Measurements from ENCODE around the gene PDSS2.

Gene PDSS2

DNA sequence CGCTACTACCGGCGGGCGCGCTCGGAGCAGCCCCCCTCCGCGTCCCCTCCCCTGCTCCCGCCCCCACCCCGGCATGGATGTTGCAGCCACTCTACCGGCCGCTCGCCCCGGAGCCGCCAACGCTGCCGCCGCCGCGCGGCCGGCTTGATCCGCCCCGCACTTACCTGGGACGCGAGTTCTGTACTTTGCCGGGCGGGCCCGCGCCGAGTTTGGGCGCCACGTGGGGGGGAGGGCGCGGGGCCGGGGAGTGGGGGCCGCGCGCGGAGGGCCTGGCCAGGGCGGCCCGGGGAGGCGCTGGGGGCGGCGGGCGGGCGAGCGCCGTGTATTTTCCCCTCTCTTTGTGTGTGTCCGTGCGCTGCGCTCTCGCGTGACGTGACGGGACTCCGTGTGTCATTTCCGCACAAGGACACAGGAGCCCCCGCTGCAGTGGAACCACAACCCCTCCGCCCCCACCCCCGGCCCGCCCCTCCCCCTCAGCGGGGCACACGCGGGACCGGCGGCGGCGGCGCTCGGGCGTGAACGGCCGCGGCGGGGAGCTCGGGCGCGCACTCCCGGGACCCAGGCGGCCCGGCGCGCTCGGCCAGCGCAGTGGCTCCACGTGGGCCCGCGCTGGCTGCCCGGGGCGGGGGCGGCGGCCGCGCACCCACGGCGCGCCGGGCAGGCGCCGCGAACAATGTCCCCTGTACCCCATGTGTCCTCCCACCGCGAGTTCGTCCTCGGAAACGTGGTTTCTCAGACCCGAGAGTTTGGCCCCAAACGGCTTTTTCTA lies 344.3 kb downstream of the PDSS2 start, which contains the start of gene BEND3:
TSS of gene BEND3 (minus strand) at position 590 of the 769 bp plus-strand sequence. CDS start 16,230 bp downstream, outside the sequence.
- DNase-seq = peak; percentile 78

DNA sequence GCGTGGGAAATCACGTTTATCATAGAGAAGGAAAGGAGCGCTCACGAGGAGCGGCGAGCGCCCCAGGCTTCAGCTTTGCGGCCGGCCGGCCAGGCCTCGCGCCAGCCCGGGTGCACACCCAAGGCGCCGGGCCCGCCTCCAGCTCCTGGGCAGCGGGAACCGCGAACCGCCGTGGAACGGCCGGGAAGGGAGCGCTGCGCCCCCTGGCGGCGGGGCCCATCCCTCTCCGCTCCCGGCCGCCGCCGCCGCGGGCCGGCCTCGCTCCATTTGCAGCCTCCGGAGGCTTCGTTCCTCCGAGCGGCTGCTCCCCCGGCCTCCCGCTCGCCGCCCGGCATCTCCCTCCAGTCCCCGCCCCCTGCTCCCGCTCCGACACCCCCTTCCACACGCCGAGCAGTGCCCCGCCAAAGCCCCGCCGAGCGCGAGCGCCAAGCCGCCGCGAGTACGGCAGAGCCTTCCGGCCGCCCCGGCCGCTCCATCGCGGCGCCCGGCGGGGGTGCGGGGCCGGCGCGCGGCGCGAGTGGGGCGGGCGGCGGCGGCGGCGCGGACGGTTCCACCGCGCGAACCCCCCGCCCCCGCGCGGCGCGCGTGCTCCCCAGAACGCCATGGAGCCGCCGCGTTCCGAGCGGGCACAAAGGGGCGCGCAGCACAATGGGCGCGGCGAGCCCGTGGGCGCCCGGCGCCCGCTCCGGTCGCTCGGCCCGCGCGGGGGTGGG lies 345.0 kb downstream of the PDSS2 start:
- peak; percentile 91 for DNase-seq

DNA sequence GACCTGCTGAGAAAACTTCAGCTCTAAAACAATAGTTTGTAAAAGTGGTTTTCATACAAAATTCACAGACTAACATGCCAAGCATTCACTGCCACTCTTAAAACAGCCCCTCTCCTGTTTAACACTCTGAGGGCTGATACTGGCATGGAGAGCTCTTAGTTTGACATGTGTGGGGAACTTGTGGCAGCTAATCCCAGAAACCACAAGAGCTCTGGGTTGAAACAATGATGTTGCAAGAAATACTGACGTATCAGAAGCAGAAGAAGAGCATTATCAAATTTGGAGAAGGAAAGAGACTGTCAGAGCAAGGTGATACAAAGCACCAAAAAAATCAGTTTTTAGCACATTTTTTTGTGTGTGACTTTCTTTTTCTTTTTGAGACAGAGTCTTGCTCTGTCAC lies 349.2 kb downstream of the PDSS2 start:
- peak; percentile 2 for DNase-seq

DNA sequence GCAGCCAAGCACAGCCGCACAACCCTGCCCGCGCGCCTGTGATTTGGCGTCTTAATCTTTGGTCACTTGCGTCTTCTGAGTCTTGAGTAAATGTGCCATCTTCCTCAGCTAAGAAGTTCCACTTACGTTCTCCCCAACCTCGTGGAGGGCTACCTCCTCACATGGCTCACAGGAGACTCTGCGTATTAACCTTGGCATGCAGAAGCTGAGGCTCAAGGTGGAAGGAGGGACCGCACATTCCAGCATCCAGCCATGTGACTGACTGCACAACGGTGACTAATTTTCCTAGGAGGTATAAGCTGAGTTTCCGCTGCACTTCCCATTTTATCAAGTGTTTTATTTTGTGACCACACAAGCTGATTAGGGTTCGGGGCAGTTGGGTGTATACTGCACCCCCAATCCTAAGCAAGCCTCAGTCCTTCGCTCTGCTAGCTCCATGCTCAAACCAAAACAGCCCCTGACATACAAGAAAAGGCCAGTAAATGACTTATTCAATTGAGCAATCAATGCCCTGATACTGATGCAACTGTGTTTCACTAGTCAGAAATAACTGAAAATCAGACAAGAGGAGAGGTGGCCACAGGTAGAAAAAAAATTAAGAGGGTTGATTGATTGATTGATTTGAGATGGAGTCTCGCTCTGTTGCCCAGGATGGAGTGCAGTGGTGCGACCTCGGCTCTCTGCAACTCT lies 351.0 kb downstream of the PDSS2 start:
- peak; percentile 49 for DNase-seq

DNA sequence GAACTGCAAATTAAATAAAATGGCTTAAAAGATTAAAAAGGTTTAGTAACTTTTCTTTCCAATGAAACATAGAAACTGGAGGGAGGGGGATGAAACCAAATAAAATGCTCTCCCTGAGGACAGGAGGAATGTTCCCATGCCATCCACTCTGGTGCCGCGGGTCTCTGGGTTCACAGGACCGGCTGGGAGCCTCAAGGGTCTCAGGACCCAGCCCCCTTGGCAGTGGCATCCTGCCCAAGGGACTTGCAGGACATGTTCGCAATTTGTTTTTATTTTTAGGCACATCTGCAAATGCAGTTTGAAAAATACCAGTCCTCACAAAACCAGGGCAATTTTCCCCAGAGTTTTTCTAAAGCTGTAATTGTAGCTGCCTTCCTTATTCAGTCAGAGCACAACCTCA lies 351.6 kb downstream of the PDSS2 start:
- DNase-seq = peak; percentile 42

DNA sequence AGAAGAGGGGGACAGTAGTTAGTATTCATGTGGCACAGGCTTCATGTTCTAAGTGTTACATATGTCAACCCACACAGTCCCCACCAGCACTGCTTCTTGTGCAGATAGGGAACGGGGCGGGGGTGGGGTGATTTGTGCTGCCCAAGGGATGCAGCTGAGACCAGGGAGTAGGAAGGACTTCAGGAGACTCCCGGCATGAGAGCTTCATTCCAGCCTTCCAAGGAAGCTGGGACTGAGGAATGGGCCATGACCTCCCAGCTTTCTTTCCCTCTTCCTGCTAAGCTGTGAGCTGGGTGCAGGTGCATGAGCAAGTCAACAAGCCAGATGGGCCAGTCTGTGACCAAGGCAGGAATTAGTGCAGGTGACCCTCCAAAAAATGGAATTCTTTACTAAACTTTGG lies 353.2 kb downstream of the PDSS2 start:
- DNase-seq = no peak

DNA sequence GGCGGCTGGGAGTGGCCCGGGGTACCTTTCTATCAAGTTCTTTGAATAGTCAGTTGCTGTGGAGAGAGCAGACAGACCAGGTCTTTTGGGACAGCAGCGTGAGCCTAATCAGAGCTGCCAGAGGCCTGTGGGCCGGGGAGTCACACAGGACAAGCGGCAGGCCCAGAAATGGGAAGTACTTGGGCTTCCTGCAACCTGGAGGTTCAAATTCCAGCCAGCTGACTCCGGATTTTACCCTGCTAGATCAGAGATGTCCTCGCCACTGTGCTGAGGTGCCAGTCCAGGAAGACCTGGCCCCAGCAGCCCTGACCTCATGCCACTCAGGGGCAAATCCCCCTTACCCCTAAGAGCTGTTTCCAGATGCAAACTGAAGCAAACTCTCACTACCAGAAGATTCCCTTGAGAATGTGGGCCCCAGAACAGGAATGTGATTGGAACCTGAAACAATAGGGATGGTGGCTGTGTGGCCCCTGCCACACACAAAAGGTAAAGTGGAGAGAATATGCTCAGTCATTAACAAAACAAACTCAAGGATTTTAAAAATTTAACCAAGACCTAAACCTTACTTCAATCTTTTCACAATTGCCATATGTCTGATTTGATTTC lies 353.8 kb downstream of the PDSS2 start:
- DNase-seq = no peak

DNA sequence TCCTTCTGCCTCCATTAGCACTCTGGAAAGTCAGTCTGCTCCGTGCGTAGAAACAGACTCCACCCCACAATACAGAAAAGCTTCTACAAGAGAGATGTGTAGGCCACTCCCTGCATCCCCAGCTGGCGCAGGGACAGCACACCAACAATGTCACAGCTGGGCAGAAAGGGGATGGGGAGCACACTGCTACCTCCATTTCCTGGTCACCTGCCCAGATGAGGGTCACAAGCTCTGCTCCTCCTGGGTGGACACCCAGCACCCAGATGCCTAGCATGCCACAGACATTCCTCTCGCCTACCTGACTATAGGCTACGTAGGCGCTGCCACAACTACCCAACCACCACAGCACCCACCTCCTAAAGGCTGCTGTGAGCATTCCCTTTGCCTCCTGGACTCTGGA lies 356.3 kb downstream of the PDSS2 start:
- no peak for DNase-seq

Data from activated effector memory CD4-positive, alpha-beta T cell treated with anti-CD3 and anti-CD28 coated beads, Interleukin-2, amount 50 U/mL, for 16 hours (primary cell).